ENCODE results near the gene ARF3. TPM values are rescaled to one million over a fixed set of nuclear protein-coding genes. Genes with fewer than 3 reads are reported as not detected.

The ARF3 gene
- total and polyA plus RNA-seq, 2 of the 13 experiments (the other 11 are each of a cell fraction or from before 2014, with no cell fraction given) = 53.8 to 57.9 TPM

DNA sequence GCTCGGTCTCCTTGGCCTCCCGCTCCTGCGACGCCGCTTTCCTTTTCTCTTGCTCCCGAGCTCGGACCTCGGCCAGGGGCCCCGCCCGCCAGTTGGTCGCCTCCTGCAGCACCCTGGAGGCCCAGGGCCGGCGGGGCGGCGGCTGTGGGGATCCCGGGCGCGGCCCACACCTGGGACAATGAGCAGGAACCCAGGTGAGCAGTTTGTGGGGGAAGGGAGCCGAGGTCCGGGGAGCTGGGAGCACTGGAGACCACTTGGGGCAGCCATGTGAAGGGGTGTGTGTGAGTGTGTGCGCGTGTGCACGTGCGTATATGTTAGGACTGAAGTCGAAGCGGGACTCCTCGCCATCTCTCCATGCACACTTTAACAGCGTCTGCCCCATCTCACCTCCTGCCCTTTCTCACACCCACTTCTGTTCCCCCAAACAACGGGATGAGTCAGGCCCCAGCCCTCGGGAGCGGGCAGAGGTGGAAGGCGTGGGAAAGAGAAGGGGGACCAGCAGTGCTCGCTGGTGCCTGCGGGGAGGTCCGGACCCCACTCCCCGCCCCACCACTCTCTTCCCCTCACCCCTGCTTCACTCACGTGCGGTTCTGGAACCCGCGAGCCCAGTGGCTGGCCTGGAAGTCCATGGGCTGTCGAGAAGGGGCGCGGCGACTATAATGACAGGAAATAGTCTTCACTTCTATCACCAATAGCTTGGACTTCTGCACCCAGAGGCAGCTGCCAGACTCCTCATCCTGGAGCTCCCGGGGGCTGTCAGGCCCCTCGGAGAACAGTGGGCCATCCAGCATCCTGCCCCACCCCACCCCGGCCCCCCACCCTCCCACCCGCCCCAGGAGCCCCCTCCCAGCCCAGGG, 41.4 kb upstream of the ARF3 start (continued):
- TF ChIP-seq JARID2 (CRISPR knock-in tag; IDR thresholded peaks at IDR 0.05; ENCODE audit: insufficient replicate concordance) = no peak
- peak; percentile 89; the same call in 1 of the 2 replicates for TF ChIP-seq CREBL2 (CRISPR knock-in tag; IDR thresholded peaks at IDR 0.05; ENCODE audit: borderline replicate concordance)
- TF ChIP-seq ZNF549 (CRISPR knock-in tag; IDR thresholded peaks at IDR 0.05) = no peak
- peak; percentile 86 for TF ChIP-seq TGIF2 (CRISPR knock-in tag; IDR thresholded peaks at IDR 0.05)
- no peak for TF ChIP-seq ETV6 (CRISPR knock-in tag; conservative IDR thresholded peaks at IDR 0.05)
- no peak for TF ChIP-seq ZNF652 (CRISPR knock-in tag; IDR thresholded peaks at IDR 0.05; ENCODE audit: borderline replicate concordance, low read depth)
- TF ChIP-seq, protein P1, sequence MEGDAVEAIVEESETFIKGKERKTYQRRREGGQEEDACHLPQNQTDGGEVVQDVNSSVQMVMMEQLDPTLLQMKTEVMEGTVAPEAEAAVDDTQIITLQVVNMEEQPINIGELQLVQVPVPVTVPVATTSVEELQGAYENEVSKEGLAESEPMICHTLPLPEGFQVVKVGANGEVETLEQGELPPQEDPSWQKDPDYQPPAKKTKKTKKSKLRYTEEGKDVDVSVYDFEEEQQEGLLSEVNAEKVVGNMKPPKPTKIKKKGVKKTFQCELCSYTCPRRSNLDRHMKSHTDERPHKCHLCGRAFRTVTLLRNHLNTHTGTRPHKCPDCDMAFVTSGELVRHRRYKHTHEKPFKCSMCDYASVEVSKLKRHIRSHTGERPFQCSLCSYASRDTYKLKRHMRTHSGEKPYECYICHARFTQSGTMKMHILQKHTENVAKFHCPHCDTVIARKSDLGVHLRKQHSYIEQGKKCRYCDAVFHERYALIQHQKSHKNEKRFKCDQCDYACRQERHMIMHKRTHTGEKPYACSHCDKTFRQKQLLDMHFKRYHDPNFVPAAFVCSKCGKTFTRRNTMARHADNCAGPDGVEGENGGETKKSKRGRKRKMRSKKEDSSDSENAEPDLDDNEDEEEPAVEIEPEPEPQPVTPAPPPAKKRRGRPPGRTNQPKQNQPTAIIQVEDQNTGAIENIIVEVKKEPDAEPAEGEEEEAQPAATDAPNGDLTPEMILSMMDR (CRISPR knock-in tag; IDR thresholded peaks at IDR 0.05) = no peak
- TF ChIP-seq ONECUT2 (CRISPR knock-in tag; IDR thresholded peaks at IDR 0.05) = peak; percentile 12; the same call in 1 of the 2 replicates
- 0 out of 2 replicates have a peak, but pooled peaks have one; percentile 83 for TF ChIP-seq PAX8 (CRISPR knock-in tag; IDR thresholded peaks at IDR 0.05; ENCODE audit: borderline replicate concordance)
- no peak for TF ChIP-seq SMC3 (IDR thresholded peaks at IDR 0.05; ENCODE audit: low read length)
- TF ChIP-seq ZBTB7A (CRISPR knock-in tag; IDR thresholded peaks at IDR 0.05) = peak; percentile 76; the same call in 1 of the 2 replicates
- peak; percentile 53 for TF ChIP-seq HNRNPLL (IDR thresholded peaks at IDR 0.05; ENCODE audit: low read depth, low read length, poor library complexity, severe bottlenecking)
- TF ChIP-seq ZBTB4 (CRISPR knock-in tag; IDR thresholded peaks at IDR 0.05; ENCODE audit: borderline replicate concordance) = peak; percentile 78; the same call in 1 of the 2 replicates
- TF ChIP-seq ZNF839 (CRISPR knock-in tag; IDR thresholded peaks at IDR 0.05; ENCODE audit: borderline replicate concordance) = 0 out of 2 replicates have a peak, but pooled peaks have one; percentile 34
- TF ChIP-seq GLI4 (CRISPR knock-in tag; IDR thresholded peaks at IDR 0.05; ENCODE audit: borderline replicate concordance) = peak; percentile 89; the same call in 1 of the 2 replicates
- no peak; the same call in 1 of the 2 replicates for TF ChIP-seq SP2 (CRISPR knock-in tag; IDR thresholded peaks at IDR 0.05)
- TF ChIP-seq HNF1A (IDR thresholded peaks at IDR 0.05; ENCODE audit: low read depth) = no peak
- no peak for TF ChIP-seq HNF1A (CRISPR knock-in tag; IDR thresholded peaks at IDR 0.05; ENCODE audit: borderline replicate concordance)
- no peak for TF ChIP-seq ZNF230 (CRISPR knock-in tag; IDR thresholded peaks at IDR 0.05)

All from HepG2 (cell line).